CD4-positive, alpha-beta T cell treated with Interferon gamma for 1 hour (primary cell): ENCODE measurements around the gene UVRAG.

Experiments
- DNase-seq: peaks from one replicate; pipeline ENCODE4 v3.0.0-alpha.2; 2020

Gene UVRAG

GRCh38 chr11:76179147-76179546 lies 364.1 kb downstream of the UVRAG start:
- DNase-seq, result no peak

GRCh38 chr11:76181371-76181770 lies 366.4 kb downstream of the UVRAG start:
- DNase-seq, result no peak

GRCh38 chr11:76184551-76184993 lies 369.6 kb downstream of the UVRAG start:
- DNase-seq, result no peak

GRCh38 chr11:76185511-76185910 lies 370.5 kb downstream of the UVRAG start:
- no peak for DNase-seq

- DNase-seq, result no peak
Measured at GRCh38 chr11:76185931-76186401, 371.0 kb downstream of the UVRAG start.

GRCh38 chr11:76186776-76187279 lies 371.8 kb downstream of the UVRAG start:
- no peak for DNase-seq

GRCh38 chr11:76188873-76189272 lies 373.9 kb downstream of the UVRAG start:
- DNase-seq, result no peak

- DNase-seq, result no peak
Measured at GRCh38 chr11:76189682-76190081, 374.7 kb downstream of the UVRAG start.

- no peak for DNase-seq
Measured at GRCh38 chr11:76190376-76190775, 375.4 kb downstream of the UVRAG start.
